GM19099 (cell line): Measurements from ENCODE around the gene GCDH.
A peak's percentile ranks its signal among the peaks of the same experiment; 100 is the strongest.

Source experiments
- POLR2A ChIP-seq: IDR thresholded peaks from 3 replicates; pipeline ENCODE4 v1.6.1; 2011; ENCODE audit warnings: low read depth; ENCODE audit not compliant: insufficient read length; ENCODE audit errors: extremely low read depth

GCDH gene

DNA sequence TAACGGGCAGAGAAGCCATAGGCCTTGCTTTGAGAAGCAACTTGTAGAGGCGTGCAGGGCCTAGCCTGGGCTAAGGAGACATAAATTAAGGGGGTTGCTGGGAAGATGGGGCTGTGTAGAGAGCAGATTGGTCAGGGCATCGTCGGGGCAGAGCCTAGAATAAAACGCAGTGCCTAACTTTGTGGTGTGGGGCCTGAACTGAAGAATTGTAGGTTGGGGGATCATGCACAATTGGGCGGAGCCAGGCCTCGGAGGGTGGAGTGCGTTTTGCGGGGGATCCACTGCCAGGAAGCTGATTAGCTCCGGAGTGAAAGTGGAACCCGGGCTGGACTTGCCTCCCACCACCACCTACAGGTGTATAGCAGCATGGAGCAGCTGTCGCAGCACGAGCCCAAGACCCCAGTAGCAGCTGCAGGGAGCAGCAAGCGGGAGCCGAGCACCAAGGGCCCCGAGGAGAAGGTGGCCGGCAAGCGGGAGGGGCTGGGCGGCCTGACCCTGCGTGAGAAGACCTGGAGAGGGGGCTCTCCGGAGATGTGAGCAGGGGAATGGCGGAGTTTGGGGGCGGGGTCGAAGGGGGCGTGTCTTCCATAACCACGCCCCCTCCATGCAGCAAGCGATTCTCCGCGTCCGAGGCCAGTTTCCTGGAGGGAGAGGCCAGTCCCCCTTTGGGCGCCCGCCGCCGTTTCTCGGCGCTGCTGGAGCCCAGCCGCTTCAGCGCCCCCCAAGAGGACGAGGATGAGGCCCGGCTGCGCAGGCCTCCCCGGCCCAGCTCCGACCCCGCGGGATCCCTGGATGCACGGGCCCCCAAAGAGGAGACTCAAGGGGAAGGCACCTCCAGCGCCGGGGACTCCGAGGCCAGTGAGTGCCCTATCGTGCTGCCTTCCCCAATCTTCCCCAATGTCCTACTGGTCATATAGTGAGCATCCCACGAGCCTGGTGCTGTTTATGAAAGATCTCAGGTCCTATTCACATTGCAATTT, 23.6 kb upstream of the GCDH start:
- TF ChIP-seq POLR2A = peak; percentile 47

DNA sequence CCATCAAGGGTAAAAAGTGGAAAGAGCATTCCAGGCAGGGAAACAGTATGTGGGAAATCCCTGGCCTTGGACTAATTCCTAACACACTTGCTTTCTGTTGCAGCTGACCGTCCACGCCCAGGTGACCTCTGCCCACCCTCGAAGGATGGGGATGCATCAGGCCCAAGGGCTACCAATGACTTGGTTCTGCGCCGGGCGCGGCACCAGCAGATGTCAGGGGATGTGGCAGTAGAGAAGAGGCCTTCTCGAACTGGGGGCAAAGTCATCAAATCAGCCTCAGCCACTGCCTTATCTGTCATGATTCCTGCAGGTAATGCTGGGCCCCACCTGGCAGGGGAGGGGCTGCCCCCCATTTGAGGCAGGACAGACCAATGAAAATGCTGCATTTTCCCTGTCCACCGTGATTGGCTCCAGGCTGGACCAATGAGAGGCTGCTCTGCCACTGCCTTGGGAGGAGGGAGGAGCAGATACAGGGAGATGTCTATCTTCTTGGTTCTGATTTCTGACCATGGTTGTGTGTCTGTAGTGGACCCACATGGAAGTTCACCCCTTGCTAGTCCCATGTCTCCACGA, 22.3 kb upstream of the GCDH start:
- TF ChIP-seq POLR2A = no peak

GRCh38 chr19:12871681-12872080, 19.3 kb upstream of the GCDH start:
- TF ChIP-seq POLR2A = no peak

DNA sequence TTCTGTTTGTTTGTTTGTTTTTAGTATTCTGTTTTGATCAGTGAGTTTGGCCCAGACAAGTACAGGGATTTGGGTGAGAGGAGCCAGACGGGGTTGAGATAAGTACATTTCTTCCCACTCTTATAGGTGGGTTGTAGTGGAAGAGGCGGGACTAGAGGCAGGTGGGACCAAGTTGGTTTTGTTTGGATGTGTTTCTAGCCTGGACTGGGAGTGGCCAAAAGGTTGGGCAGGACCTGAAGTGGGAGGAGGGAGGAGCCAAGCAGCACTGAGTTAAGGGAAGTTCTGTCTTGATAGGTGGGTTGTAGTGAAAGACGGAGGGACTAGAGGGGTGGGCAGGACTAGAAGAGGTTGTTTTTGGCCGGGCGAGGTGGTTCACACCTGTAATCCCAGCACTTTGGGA, 18.7 kb upstream of the GCDH start:
- TF ChIP-seq POLR2A = no peak

DNA sequence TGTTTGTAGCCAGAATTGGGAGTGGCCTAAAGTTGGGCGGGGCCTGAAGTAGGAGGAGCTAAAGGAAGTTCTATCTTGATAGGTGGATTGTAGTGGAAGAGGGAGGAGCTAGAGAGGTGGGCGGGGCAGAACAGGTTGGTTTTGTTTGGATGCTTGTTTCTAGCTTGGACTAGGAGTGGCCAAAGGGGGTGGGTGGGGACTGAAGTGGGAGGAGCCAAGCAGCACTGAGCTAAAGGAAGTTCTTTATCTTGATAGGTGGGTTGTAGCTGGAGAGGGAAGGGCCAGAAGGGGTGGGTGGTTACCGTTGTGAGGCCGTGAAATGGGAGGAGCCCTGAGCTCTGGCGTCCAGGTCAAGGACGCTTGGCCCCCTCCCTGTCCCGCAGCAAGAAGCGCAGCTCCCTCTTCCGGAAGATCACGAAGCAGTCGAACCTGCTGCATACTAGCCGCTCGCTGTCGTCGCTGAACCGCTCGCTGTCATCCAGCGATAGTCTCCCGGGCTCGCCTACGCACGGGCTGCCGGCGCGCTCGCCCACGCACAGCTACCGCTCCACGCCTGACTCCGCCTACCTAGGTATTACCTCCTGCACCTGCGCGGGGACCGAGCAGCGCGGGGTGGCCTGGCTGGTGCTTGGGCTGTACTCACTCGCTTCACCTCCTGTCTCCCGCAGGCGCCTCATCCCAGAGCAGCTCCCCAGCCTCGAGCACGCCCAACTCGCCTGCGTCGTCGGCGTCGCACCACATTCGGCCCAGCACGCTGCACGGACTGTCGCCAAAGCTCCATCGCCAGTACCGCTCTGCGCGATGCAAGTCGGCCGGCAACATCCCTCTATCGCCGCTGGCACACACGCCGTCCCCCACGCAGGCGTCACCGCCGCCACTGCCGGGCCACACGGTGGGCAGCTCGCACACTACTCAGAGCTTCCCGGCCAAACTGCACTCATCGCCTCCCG, 17.7 kb upstream of the GCDH start:
- TF ChIP-seq POLR2A = no peak

DNA sequence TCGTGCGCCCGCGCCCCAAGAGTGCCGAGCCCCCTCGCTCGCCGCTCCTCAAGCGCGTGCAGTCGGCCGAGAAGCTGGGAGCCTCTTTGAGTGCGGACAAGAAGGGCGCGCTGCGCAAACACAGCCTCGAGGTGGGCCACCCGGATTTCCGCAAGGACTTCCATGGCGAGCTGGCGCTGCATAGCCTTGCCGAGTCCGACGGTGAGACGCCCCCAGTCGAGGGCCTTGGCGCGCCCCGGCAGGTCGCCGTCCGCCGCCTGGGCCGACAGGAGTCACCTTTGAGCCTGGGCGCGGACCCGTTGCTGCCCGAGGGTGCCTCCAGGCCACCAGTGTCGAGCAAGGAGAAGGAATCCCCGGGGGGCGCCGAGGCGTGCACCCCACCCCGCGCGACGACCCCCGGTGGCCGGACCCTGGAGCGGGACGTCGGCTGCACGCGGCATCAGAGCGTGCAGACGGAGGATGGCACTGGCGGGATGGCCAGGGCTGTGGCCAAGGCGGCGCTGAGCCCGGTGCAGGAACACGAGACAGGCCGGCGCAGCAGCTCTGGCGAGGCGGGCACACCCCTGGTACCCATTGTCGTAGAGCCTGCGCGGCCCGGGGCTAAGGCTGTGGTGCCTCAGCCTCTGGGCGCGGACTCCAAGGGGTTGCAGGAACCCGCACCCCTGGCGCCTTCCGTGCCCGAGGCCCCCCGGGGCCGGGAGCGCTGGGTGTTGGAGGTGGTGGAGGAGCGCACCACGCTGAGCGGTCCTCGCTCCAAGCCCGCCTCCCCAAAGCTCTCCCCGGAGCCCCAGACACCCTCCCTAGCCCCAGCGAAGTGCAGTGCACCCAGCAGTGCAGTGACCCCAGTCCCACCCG, 16.8 kb upstream of the GCDH start:
- no peak for TF ChIP-seq POLR2A

DNA sequence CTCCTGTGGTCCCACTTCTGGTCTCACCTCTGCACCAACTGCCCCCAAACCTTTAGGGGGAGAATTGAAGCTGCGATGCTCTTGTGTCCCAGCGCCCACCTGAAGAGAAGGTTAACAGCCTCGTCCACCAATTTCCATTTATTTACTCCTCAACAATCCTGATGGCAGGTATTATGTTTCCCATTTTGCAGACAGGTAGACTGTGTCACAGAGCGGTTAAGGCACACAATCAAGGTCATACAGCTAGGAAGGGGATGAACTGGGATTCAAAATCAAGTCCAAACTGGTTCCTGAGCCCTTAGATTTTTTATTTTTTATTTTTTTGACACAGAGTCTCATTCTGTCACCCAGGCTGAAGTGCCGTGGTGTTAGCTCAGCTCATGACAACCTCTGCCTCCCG, 15.9 kb upstream of the GCDH start:
- TF ChIP-seq POLR2A = no peak

- TF ChIP-seq POLR2A = no peak
Measured at GRCh38 chr19:12880551-12881171, 10.3 kb upstream of the GCDH start.

GRCh38 chr19:12881172-12881808, 9.7 kb upstream of the GCDH start, which contains the start of gene DNASE2:
Gene DNASE2 (minus strand): TSS chr19:12881449. CDS start chr19:12881375, 74 bp downstream.
- TF ChIP-seq POLR2A = peak; percentile 87

DNA sequence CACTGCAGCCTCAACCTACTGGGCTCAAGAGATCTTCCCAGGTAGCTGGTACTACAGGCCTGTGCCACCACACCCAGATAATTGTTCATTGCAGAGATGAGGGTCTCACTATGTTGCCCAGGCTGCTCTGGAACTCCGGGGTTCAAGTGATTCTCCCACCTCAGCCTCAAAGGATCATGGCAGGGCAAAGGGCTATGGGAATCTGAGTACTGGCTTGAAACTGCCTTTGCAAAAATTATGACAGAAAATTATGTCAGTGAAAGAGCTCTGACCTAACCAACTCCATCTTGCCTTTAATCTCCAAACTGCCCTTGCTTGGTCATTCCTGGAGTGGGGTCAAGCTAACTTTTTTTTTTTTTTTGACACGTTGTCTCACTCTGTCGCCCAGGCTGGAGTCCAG, 8.4 kb upstream of the GCDH start:
- no peak for TF ChIP-seq POLR2A

- no peak for TF ChIP-seq POLR2A
Measured at GRCh38 chr19:12884202-12884601, 6.8 kb upstream of the GCDH start.

- no peak for TF ChIP-seq POLR2A
Measured at GRCh38 chr19:12884627-12884925, 6.4 kb upstream of the GCDH start.

- no peak for TF ChIP-seq POLR2A
Measured at GRCh38 chr19:12884926-12885748, 5.8 kb upstream of the GCDH start.
